ENCODE measurements around the gene CYTH1.
"Not testable (repeated sequence)": the region's sequence is repeated elsewhere in the genome, so short reads cannot be mapped to it uniquely, and the experiment has no call there.

CYTH1 gene

DNA sequence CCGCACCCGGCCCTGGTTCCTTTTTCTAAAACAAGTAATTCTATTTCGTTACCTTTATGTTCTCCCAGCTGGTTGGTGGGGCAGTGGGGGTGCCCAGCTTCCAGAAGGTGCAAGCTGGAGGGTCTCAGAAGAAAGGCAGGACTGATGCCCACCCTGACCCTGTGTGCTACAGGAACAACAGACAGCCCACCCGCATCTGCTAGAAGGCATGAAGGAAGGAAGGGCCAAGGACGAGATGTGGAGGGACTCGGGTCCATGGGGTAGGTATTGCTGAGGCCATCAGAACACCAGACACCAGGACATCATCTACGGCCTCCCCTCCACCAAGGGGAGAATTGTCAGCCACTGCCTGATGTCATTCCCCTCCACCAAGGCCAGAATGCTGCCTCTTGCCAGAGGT is 6.4 kb upstream of the CYTH1 start:
- DNase-seq (ENCODE audit: low spot score), result no peak

DNA sequence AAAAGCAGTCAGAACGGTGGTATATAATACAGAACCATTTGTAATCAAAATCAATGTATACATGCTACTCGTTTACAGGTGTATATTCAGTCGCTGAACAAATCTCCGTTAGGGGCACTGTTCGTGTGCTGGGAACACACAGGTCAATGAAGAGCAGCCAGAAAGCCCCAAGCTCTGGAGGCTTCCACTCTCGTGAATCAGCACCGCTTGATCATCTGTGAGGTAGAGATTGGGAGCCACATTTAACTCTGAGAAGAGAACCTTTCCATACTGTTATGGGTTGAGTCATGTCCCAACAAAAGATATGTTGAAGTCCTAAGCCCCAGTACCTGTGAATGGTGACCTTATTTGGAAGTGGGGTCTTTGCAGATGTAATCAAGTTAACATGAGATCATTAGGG is 5.4 kb upstream of the CYTH1 start:
- DNase-seq (ENCODE audit: low spot score), result no peak

DNA sequence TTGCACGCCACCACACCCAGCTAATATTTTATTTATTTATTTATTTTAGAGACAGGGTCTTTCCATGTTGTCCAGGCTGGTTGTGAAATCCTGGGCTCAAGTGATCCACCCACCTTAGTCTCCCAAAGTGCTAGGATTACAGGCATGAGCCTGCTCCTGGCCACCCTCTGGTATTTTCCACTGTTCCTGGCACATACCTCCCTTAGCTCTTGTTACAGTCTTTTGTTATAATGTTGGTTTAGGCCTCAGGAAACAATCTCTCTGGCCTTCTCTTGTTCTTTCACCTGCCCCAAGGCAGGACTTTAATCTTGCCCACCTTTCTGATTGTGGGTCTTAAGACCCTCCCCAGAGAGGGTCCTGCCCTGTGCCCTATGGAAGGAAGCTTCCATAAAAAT is 3.6 kb upstream of the CYTH1 start:
- no peak for DNase-seq (ENCODE audit: low spot score)

DNA sequence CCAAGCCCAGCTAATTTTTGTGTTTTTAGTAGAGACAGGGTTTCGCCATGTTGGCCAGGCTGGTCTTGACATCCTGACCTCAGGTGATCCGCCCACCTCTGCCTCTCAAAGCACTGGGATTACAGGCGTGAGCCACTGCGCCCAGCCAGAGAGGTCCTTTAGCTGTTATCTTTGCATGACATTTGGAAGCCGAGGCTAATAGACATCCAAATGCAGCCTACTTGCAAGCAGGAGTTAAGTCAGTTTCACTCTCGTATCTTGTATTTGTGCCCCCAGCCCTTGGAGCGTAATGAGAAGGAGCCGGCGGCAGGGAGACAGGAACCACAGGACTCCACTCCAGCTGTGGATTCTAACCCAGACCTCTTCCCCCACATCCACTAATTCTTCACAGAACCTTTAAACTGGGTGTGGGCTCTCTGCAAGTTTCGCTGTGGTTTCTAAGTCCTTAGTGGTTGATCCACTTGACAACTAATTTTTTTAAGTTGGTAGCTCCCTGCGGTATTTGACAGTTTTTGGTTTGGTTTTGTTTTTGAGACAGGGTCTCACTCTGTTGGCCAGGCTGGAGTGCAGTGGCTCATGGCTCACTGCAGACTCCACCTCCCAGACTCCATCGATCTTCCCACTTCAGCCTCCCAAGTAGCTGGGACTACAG is 3.1 kb upstream of the CYTH1 start:
- no peak for DNase-seq (ENCODE audit: low spot score)

DNA sequence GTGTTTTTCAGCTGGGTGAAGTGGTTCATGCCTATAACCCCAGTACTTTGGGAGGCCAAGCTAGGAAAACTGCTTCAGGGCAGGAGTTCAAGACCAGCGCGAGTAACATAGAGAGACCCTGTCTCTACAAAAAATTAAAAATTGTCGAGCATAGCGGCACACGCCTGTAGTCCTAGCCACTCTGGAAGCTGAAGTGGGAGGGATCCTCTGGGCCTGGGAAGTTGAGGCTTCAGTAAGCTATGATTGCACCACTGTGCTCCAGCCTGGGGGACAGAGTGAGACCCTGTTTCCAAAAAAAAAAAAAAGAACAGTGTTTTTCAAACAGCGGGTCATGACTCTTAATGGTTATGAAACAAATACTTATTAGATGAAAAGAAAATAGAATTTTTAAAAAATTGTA is 2.3 kb upstream of the CYTH1 start:
- DNase-seq (ENCODE audit: low spot score), result no peak

DNA sequence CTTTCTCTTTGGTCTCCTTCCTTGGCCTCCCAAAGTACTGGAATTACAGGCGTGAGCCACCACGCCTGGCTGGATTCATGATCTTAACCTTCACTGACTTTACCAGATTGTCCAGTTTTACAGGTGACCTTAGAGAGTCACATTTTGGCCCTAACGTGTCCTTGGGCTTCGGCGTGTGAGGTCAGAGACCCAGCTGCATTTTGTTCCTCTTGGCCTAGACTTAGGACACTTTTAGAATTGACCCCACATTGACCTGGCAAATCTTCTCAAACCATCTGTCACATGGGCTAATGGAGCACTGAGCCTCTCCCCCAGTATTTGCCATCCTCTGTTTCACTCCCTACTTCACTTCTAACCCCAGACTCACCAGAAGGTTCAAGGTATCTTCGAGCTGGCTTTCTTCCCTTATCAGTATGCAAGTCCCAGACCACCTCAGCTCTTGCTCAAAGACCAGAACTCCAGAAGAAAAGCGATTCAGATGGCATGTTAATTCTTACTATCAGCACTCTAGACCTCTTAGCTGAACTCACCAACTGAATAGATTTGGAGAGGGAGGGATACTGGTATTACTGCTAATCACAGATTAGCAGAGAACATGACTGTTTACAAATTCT is 1.7 kb upstream of the CYTH1 start:
- DNase-seq (ENCODE audit: low spot score), result no peak

DNA sequence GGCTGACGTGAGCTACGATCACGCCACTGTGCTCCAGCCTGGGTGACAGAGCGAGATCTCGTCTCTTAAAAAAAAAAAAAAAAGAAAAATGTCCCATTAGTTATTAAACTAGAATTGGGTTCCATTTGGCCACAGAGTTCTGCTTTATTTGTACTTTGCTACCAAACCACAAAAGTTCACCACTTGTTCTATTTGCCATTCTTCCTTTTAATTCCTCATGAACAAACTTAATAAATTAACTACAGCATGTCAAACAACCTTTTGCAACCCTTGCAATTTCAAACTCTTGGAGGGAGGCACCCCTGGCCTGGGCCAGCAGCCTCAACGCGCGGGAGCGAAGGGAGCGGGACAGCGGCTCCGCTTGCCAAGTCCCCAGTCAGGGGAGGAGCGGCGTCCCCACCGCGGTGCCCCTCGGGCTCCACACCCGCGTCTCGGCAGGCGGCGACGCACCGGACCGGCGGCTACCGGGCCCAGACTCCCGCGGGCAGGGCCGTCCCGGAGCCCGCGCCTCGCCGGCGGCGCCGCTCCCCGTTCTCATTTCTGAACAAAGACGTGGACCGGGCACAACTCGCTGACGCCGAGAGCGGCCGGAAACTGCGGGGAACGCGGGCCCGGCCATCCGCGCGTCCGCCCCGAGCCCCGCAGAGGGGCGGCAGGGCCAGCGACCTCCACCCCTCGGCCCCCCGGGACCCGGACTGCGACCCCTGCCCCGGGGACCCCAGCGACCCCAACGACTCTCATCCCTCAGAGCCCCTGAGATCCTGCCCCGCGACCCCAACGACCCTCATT is 775 bp downstream of the CYTH1 start:
- peak; percentile 50 for DNase-seq (ENCODE audit: low spot score)

DNA sequence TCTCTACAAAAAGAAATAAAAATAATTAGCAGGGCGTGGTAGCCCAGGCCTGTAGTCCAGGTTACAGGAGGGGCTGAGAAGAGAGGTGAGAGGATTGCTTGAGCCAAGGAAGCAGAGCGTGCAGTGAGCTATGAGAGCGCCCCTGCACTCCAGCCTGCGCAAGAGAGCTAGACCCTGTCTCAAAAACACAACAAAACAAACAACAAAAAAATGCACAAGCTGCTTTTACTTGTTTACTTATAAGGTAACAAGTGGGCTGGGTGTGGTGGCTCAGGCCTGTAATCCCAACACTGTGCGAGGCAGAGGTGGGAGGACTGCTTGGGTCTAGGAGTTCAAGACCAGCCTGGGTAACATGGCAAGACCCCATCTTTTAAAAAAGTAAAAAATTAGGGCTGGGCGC is 1.7 kb downstream of the CYTH1 start:
- DNase-seq (ENCODE audit: low spot score), result no peak

DNA sequence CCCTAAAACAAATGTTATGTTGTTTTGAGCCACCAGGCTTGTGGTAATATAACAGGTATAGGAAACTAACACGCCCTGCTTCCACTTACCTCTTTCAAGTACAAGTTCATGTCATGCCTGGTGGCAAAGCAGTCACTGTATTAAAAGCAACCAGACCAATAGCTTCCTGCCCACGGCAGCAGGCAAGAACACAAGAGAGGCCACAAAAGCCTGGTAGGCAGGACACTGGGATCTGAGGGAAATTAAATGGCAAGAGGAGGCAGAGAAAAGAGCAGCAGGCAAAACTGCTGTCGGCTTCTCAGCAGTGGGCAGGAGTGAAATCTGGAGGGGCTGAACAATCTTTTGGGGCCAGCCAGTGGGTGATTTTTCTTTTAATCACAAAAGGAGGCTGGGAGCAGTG is 2.2 kb downstream of the CYTH1 start:
- no peak for DNase-seq (ENCODE audit: low spot score)

DNA sequence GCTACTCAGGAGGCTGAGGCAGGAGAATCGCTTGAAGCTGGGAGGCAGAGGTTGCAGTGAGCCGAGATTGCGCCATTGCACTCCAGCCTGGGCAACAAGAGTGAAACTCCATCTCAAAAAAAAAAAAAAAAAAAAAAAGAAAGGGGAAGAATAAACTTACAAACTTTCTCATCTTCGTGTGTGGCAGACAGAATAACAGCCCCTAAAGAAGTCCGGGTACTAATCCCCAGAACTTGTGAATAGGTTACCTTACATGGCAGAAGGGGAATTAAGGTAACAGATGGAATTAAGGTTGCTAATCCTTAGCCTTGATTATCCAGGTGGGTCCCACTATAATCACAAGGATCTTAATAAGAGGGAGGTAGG is 2.8 kb downstream of the CYTH1 start:
- DNase-seq (ENCODE audit: low spot score), result not testable (repeated sequence)

DNA sequence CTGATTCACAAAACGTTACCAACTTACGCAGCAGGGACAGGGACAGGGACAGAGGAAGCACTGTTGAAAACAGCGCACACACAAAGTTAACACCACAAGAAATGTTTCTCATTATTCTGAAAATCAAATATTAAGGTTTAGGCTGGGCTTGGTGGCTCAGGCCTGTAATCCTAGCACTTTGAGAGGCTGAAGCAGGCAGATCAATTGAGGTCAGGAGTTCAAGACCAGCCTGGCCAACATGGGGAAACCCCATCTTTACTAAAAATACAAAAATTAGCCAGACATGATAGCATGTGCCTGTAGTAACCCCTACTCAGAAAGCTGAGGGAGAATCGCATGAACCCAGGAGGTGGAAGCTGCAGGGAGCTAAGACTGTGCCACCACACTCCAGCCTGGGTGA is 4.2 kb downstream of the CYTH1 start:
- DNase-seq (ENCODE audit: low spot score), result no peak

DNA sequence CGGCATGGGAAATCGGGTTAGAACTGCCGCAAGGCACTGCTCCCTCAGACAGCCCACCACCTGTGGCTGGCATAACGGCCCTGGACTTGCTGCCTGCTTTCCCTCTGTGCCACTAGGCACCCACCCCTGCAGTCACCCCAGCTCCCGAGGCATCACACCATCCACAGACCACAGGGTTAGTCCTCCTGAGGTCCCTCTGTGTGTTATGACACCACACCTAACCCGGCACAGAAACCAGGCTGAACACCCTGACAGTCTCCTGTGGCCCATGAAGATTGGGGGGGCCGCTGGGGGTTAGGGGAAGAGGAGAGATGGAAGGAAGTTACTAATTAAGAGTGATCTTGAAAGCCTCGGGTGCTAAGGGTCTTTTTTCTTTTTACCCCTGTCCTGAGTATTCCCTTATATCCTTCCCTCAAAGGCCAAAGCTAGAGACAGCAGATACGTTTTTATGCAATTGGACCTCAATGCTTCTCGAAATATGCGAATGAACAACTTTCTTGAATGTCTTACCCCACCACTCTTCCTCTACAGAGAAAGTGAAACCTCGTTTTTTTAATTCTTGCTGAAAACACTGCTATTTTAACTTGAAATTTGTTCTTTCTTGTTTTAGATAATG is 7.0 kb downstream of the CYTH1 start:
- DNase-seq (ENCODE audit: low spot score), result no peak

DNA sequence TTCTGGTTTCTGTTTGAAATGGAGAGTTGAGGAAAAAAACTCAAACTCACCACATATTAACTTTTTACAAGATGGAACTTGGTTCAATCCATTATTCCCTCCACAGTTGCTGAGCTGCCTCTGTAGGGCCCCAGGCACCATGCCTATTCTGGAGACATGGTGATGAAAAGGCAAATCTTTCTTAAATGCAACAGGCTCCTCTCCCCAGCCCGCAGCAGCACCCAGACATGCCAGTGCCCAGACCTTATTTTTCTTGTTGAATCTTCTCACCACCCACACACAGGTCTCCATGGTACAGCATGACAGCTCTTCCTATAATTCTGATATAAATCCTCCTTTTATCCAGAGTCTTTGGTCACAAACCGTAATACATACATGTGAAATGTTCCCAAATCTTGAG is 7.6 kb downstream of the CYTH1 start:
- no peak for DNase-seq (ENCODE audit: low spot score)

DNA sequence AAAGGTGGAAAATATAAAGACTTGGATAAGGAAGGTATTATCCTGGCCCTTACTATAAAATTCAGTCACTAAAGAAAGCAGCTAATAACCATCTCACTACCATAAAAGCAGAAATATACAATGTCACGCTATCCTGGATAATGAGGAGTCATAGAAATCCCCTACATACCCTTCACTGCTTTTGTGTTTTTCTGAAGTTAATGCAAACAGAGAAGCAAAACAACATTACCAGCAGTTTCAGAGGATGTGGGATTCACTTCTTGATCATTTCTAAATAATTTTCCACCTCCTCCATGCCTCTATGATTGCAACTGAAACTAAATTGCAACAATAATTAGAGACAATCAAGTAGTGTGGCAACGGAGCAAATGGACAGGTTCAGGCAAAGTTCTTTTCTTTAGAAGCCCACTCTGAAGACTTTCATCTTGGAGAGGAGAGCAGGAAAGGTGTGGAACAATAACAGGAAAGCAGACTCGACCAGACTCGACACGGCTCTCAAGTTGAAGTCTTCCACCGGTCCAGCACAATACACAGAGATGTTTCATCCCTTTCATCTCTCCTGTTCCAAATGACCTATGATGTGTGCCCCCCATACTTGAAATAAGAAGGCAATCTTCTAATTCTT is 10.2 kb downstream of the CYTH1 start:
- no peak for DNase-seq (ENCODE audit: low spot score)

DNA sequence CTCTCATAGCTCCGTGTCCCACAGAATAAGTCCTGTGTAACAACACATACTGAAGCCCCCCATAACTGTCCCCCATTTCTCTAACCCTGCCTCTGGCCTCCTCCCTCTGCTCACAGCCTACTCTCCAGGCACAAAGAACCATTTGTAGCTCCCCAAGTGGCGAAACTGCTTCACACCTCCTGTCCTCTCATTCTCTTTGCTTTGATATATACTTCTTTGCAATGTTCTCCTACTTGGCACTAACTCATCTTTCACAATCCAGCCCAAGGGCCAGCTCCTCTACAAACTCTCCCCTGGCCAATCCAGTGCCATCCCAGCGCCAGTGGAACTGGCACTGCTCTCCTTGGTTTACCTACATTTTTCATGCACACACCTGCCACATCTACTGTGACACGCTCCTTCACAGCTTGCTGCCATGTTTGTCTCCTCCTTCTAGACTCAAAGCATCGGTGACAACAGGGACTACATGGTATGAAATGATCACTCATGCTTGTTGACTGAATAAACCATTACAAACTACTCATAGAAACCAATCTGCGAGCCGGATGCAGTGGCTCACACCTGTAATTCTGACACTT is 12.8 kb downstream of the CYTH1 start:
- DNase-seq (ENCODE audit: low spot score), result peak; percentile 23

DNA sequence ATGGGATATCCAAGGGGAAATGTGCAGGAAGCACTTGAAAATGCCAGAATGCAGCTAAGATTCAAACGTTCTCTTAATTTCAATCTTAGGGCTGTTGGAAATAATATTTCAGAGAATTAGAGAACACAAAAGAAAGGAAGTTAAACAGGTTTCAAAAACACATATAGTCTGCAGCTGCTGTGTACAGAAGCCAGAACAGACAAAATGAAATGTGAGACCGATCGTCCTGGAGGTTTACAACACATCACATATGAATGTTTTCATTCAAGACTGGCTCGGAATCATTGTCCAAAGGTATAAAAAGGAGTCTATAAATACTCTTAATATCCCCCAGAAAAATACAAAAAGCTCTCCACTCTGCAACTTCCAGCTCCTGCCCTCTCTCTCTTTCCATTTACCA is 14.3 kb downstream of the CYTH1 start:
- DNase-seq (ENCODE audit: low spot score), result no peak

DNA sequence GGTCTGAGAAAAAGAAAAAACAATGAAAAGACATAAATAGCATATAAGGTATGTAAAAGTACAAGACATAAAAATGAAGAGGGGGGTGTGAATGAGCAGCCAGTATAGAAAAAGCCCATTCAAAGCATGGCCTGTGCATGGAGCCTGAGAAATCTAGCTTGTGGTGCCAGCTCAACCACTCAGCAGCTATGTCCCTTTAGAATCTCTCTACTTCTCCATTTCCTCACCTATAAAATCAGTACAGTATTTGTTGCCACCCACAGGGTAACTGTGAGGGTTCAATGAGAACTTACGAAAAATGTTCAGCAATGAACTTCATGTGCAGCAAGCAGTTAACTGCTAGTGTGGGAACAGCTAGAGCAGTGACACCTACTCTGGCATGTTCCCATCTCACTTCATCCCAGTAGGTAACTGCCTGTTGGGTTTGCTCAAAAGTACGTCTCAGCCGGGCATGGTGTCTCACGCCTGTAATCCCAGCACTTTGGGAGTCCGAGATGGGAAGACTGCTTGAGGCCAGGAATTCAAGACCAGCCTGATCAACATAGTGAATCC is 15.3 kb downstream of the CYTH1 start:
- no peak for DNase-seq (ENCODE audit: low spot score)

DNA sequence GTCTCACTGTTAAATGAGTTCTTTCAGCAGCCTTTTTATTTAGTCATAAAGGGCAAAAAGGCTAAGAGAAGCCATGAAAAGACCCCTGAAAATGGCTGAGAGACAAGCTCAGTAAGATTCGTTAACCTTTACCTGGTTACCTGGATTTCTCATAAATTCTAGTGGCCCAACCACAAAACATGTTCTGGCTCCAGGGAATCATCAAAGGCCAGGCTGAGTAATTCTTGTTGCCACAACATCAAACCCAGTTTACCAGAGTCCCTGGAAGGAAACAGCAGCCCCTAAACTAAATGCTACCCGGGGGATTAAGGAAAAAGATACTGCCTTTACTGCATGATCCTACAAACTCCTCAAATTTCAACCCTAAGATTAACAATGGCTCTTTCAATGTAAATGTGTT is 15.8 kb downstream of the CYTH1 start:
- DNase-seq (ENCODE audit: low spot score), result no peak

DNA sequence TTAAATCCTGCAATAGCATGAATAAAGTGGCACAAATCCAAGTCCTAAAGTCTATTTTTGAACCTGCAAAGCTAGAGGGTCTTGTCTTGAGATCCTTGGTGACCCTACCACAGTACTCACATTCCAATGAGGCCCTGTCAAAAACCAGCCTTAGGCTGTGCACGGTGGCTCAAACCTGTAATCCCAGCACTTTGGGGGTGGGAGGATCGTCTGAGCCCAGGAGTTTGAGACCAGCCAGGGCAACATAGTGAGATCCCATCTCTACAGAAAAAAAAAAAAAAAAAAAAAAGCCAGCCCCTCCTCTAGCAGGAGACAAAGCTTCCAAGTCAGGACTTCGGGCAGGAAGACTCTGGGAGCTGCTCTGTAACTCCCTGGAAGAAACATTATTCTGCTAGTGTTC is 16.3 kb downstream of the CYTH1 start:
- no peak for DNase-seq (ENCODE audit: low spot score)

DNA sequence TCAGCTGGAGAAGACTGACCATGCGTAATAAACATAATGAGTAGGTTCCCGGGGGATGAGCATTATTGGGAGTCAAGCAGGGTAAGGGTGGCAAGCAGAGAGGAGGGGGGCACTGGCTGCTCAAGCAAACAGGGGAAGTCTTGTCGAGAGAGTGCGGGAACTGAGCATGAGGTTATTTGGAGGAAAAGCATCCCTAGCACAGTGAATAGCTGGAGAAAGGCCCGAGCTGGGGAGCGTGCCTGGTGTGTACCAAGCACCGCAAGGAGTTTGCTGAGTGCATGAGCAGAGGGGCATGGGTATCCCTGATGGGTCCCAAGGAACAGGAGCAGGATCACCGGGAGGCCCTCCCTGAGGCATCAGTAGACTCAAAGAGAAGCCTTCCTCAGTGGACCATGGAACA is 17.2 kb downstream of the CYTH1 start:
- no peak for DNase-seq (ENCODE audit: low spot score)

DNA sequence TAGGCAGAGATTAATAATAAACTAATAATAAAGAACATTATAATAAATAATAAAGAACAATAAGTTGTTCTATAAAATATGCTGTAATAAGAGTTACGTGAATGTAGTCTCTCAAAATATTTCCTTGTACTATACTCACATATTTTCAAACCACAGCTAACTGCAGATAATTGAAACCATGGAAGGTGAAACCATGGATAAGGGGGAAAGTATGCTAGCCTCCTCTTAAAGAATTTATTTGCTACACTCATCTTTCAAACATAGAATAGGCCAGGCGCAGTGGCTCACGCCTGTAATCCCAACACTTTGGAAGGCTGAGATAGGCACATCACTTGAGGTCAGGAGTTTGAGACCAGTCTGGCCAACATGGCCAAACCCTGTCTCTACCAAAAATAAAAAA is 18.5 kb downstream of the CYTH1 start:
- DNase-seq (ENCODE audit: low spot score), result no peak

DNA sequence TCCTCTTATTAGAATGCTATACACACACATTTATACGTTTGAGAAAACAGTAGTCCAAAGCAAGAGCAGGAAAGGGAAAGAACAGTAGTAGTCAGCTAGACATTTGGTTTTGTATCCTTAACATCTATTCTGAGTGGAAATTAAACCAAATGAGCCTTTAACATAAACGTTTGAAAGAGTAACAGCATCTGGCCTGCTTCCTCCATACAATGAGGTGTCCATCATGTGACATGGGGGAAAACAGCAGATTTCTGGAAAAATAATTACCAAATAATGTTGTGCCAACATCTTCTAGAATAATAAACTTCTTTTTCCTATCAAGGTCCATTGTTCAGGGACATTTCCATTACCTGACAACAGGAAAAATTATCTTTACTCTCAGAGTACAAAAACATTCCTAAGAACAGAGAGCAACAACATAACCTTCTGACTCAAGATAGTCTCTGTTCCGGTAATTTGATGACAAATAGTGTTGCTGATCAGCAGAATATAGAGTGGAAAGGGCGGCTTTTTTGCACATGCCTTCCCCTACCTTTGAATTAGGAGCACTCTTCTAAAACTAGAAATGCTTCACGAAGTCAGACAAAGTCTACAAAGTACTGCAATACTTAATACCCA is 20.2 kb downstream of the CYTH1 start:
- DNase-seq (ENCODE audit: low spot score), result no peak

Measured in iPS-NIHi11 (cell line).